ENCODE data around the gene DEFB123.

DNA sequence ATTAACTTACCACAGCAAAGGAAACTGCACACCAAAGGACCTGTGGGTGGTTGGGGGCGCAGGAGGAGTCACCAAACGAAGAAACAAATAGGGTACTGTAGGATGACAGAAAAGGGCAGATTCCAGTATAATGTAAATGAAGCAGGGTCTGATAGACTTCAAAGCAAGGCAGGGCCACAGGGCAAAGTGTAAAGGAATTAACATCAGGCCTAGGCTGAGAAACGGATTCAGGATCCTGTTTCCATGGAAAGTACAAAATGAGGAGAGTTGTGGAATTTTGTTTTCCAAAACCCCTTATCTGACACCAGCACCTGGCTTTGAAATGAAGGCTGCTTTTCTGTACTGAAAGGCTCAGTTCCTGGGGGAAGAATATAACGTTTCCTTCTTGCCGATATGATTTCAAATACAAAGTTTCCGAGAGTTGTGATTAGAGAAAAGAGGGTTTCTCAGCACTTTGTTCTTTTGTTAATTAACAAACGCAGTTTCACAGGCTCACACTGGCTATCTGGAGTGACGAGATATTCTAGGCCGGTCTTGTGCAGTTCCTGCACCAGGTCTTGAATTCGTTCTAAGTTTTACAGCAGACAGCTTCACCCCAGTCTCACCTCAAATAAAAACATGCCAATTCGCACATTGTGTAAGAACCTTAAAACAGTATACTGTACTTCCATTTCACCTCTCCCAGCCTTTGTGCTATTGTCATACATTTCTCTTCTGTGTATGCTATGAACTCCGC is 5.8 kb downstream of the DEFB123 start:
- TF ChIP-seq POLR2A (IDR thresholded peaks at IDR 0.05), result no peak
- TF ChIP-seq, protein P1, sequence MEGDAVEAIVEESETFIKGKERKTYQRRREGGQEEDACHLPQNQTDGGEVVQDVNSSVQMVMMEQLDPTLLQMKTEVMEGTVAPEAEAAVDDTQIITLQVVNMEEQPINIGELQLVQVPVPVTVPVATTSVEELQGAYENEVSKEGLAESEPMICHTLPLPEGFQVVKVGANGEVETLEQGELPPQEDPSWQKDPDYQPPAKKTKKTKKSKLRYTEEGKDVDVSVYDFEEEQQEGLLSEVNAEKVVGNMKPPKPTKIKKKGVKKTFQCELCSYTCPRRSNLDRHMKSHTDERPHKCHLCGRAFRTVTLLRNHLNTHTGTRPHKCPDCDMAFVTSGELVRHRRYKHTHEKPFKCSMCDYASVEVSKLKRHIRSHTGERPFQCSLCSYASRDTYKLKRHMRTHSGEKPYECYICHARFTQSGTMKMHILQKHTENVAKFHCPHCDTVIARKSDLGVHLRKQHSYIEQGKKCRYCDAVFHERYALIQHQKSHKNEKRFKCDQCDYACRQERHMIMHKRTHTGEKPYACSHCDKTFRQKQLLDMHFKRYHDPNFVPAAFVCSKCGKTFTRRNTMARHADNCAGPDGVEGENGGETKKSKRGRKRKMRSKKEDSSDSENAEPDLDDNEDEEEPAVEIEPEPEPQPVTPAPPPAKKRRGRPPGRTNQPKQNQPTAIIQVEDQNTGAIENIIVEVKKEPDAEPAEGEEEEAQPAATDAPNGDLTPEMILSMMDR (IDR thresholded peaks at IDR 0.05), result no peak

All from lower leg skin (tissue), 3 donors.